GM12875 (cell line): ENCODE measurements around the gene R3HDM4.

Source experiments
- H3K4me3 ChIP-seq: one replicate; pipeline ENCODE4 v1.5.1; 2011; ENCODE audit warnings: low read depth, low read length, control low read depth
- CTCF ChIP-seq: IDR thresholded peaks from 2 replicates; pipeline ENCODE4 v1.5.1; 2011; ENCODE audit warnings: low read depth, mild to moderate bottlenecking, control low read depth, inconsistent platforms, low read length, moderate library complexity, borderline replicate concordance; ENCODE audit not compliant: insufficient read depth

Gene R3HDM4

GRCh38 chr19:950352-951066 lies 37.5 kb upstream of the R3HDM4 start:
- TF ChIP-seq CTCF, result no peak
- H3K4me3 ChIP-seq, result peak overlapping the region; percentile 16

- no peak for TF ChIP-seq CTCF
- no peak overlapping the region for H3K4me3 ChIP-seq
Observed at GRCh38 chr19:948842-949496, 36.0 kb upstream of the R3HDM4 start.

- peak overlapping the region; percentile 47 for H3K4me3 ChIP-seq
- TF ChIP-seq CTCF, result no peak
Observed at GRCh38 chr19:947707-948539, 34.9 kb upstream of the R3HDM4 start.

- no peak for TF ChIP-seq CTCF
- peak overlapping the region; percentile 47 for H3K4me3 ChIP-seq
Observed at GRCh38 chr19:947090-947706, 34.2 kb upstream of the R3HDM4 start.

- TF ChIP-seq CTCF, result no peak
- H3K4me3 ChIP-seq, result no peak overlapping the region
Observed at GRCh38 chr19:945401-946252, 32.6 kb upstream of the R3HDM4 start.

GRCh38 chr19:944663-945241 lies 31.7 kb upstream of the R3HDM4 start:
- no peak overlapping the region for H3K4me3 ChIP-seq
- TF ChIP-seq CTCF, result no peak
